OCI-LY3 (cell line): Measurements from ENCODE around the gene MACROD2.

Experiments used
- EZH2phosphoT487 ChIP-seq: fragments of 200-600 bp; shearing (Covaris generic); IDR thresholded peaks from 2 replicates; pipeline ENCODE4 v1.6.1; 2018; ENCODE audit warnings: antibody characterized with exemption, mixed run types, low read depth
- TF ChIP-seq, protein P1 (sequence below): fragments of 200-600, 300-600 bp; sonication (generic); IDR thresholded peaks from 2 replicates; pipeline ENCODE4 v1.5.1; 2014; ENCODE audit warnings: antibody characterized with exemption, low read length, low read depth

DNA sequence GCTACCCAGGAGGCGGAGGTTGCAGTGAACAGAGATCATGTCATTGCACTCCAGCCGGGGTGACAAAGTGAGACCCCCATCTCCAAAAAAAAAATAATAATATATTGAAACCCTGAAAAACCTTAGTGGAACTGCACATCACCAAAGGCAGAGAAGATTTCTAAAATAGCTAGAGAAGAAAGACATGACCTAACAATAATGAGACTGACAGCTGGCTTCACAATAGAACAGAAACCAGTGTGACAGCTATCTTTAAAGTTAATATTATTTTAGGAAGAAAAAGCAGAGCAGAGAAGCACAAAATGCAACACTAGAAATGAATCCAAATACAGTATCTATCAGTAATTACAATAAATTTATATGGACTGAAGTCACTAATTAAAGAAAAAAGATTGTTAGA is 409.2 kb downstream of the MACROD2 start:
- TF ChIP-seq, protein P1, sequence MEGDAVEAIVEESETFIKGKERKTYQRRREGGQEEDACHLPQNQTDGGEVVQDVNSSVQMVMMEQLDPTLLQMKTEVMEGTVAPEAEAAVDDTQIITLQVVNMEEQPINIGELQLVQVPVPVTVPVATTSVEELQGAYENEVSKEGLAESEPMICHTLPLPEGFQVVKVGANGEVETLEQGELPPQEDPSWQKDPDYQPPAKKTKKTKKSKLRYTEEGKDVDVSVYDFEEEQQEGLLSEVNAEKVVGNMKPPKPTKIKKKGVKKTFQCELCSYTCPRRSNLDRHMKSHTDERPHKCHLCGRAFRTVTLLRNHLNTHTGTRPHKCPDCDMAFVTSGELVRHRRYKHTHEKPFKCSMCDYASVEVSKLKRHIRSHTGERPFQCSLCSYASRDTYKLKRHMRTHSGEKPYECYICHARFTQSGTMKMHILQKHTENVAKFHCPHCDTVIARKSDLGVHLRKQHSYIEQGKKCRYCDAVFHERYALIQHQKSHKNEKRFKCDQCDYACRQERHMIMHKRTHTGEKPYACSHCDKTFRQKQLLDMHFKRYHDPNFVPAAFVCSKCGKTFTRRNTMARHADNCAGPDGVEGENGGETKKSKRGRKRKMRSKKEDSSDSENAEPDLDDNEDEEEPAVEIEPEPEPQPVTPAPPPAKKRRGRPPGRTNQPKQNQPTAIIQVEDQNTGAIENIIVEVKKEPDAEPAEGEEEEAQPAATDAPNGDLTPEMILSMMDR: no peak
- no peak for TF ChIP-seq EZH2phosphoT487
